K562 (cell line): Measurements from ENCODE around the gene LGALS14. TPM values are rescaled to one million over a fixed set of nuclear protein-coding genes. Genes with fewer than 3 reads are reported as not detected.

Experiments
- ATAC-seq: fragments of 200-7000 bp; cut with Tn5 transposase; 3 replicates; pipeline ENCODE4 v1.9.1; 2020; ENCODE audit warnings: moderate library complexity
- BruUV-seq: library from RNA; stranded (reverse); fragments of 400-500 nt; replicated peaks from 2 replicates; lab custom pipeline; 2021; lab: Mats Ljungman, UMichigan
- CTCF ChIA-PET: fragments of 300-600 bp; formaldehyde crosslinking; extraction: SDS; loops from one replicate; lab custom pipeline; 2021; ENCODE audit warnings: low intra/inter-chr PET ratio; lab: Yijun Ruan, JAX
- POLR2A ChIA-PET: fragments of 300-600, 350-650 bp; sonication (Branson Sonifier 250); formaldehyde crosslinking; extraction: SDS; loops from one replicate; lab custom pipeline; 2021; ENCODE audit warnings: antibody characterized with exemption, inconsistent platforms; lab: Yijun Ruan, JAX
- DNase-seq, 4 experiments: peaks; one replicate each; pipeline versions ENCODE4 v3.0.0 to v3.0.0-alpha.2; 2011 to 2018; ENCODE audit warnings: low spot score in 3 of 4, mixed read lengths in 3 of 4; ENCODE audit errors: extremely low read depth in 1 of 4
- FAIRE-seq: peaks from 2 replicates; lab custom pipeline; 2011; peaks lifted over from hg19 to GRCh38; lab: Jason Lieb, UNC
- H2AFZ ChIP-seq: 2 replicates; pipeline ENCODE4 v1.6.0; 2011; ENCODE audit warnings: low read depth, low read length, control low read depth, inconsistent platforms
- H3K27ac ChIP-seq: fragments of 200-600 bp; 3 replicates; pipeline ENCODE4 v1.8.0; 2011; ENCODE audit warnings: low read depth, mild to moderate bottlenecking, control low read depth, inconsistent platforms, low read length, moderate library complexity, mixed read lengths; ENCODE audit errors: extremely low read depth
- H3K27me3 ChIP-seq, 2 experiments: fragments of 300-600 bp in 1 of 2; 2 replicates in 1 of 2; 3 replicates in 1 of 2; pipeline versions ENCODE4 v1.6.0 to v1.8.0; 2011; ENCODE audit warnings: inconsistent platforms in 2 of 2, low read length in 2 of 2, mild to moderate bottlenecking in 1 of 2, mixed read lengths in 1 of 2, moderate library complexity in 1 of 2; ENCODE audit not compliant: control insufficient read depth in 2 of 2, insufficient read depth in 2 of 2
- H3K36me3 ChIP-seq: fragments of 300-600 bp; 3 replicates; pipeline ENCODE4 v1.8.0; 2011; ENCODE audit warnings: mild to moderate bottlenecking, low read length, inconsistent platforms; ENCODE audit not compliant: control insufficient read depth, insufficient read depth
- H3K4me1 ChIP-seq, 2 experiments: fragments of 200-600 bp in 1 of 2; replicated peaks in 1 of 2; 2 replicates in 1 of 2; 3 replicates in 1 of 2; pipeline versions ENCODE4 v1.5.1 to v1.8.0; 2011; ENCODE audit warnings: inconsistent platforms in 2 of 2, low read length in 2 of 2, mild to moderate bottlenecking in 1 of 2, mixed read lengths in 1 of 2, moderate library complexity in 1 of 2; ENCODE audit not compliant: control insufficient read depth in 2 of 2, insufficient read depth in 2 of 2
- H3K4me2 ChIP-seq: 2 replicates; pipeline ENCODE4 v1.6.1; 2011; ENCODE audit warnings: low read length, control low read depth, inconsistent platforms, mixed read lengths; ENCODE audit not compliant: insufficient read depth
- H3K4me3 ChIP-seq: fragments of 200-600 bp; sonication (generic), shearing (Covaris generic); 2 replicates; pipeline ENCODE4 v1.5.1; 2016; ENCODE audit warnings: control low read depth, inconsistent platforms
- H3K79me2 ChIP-seq: fragments of 200-600 bp; 3 replicates; pipeline ENCODE4 v1.8.0; 2011; ENCODE audit warnings: low read length, inconsistent platforms; ENCODE audit not compliant: control insufficient read depth, insufficient read depth
- H3K9ac ChIP-seq, 2 experiments: 2 replicates each; pipeline versions ENCODE4 v1.6.0 to v1.6.1; 2011; ENCODE audit warnings: low read depth in 2 of 2, low read length in 2 of 2, control low read depth in 1 of 2, inconsistent platforms in 1 of 2, mild to moderate bottlenecking in 1 of 2, mixed read lengths in 1 of 2; ENCODE audit not compliant: insufficient read depth in 1 of 2
- H3K9me1 ChIP-seq: one replicate; pipeline ENCODE4 v1.6.0; 2011; ENCODE audit warnings: inconsistent platforms, mild to moderate bottlenecking, low read length, moderate library complexity; ENCODE audit not compliant: control insufficient read depth, insufficient read depth
- H3K9me3 ChIP-seq: replicated peaks from 2 replicates; pipeline ENCODE4 v1.5.1; 2011; ENCODE audit warnings: low read depth, low read length, inconsistent platforms; ENCODE audit not compliant: control insufficient read depth, insufficient read depth
- H4K20me1 ChIP-seq: replicated peaks from 2 replicates; pipeline ENCODE4 v1.6.1; 2011; ENCODE audit warnings: low read length, inconsistent platforms, mixed read lengths; ENCODE audit not compliant: control insufficient read depth, insufficient read depth
- E2F6 ChIP-seq, 2 experiments: IDR thresholded peaks; 2 replicates each; pipeline ENCODE4 v1.6.1; 2011; ENCODE audit warnings: borderline replicate concordance in 1 of 2, control low read depth in 1 of 2, low read depth in 1 of 2, low read length in 1 of 2, mild to moderate bottlenecking in 1 of 2, mixed read lengths in 1 of 2, moderate library complexity in 1 of 2; ENCODE audit not compliant: insufficient read depth in 1 of 2, insufficient read length in 1 of 2, poor library complexity in 1 of 2, severe bottlenecking in 1 of 2; ENCODE audit errors: extremely low read depth in 1 of 2
- FOXA3 ChIP-seq, 2 experiments: fragments of 450-650 bp in 1 of 2; sonication (generic) in 1 of 2; formaldehyde crosslinking; IDR thresholded peaks in 1 of 2; conservative IDR thresholded peaks in 1 of 2; 2 replicates each; pipeline versions ENCODE4 v1.4.0 to v1.8.0; 2020 to 2022; ENCODE audit warnings: mild to moderate bottlenecking in 2 of 2, missing genetic modification reagents in 1 of 2
- FOXK2 ChIP-seq, 2 experiments: fragments of 450-650 bp; IDR thresholded peaks in 1 of 2; conservative IDR thresholded peaks in 1 of 2; 2 replicates each; pipeline ENCODE4 v1.6.1; 2016; ENCODE audit warnings: low read depth in 2 of 2, mild to moderate bottlenecking in 1 of 2
- HDAC1 ChIP-seq, 2 experiments: fragments of 450-650 bp; IDR thresholded peaks; 2 replicates each; pipeline ENCODE4 v1.6.1; 2016 to 2017; ENCODE audit warnings: inconsistent platforms in 1 of 2, mild to moderate bottlenecking in 1 of 2, moderate library complexity in 1 of 2
- HOMEZ ChIP-seq: fragments of 250-450 bp; sonication (Bioruptor Pico); IDR thresholded peaks from 2 replicates; pipeline ENCODE4 v1.4.0; 2020; ENCODE audit warnings: mild to moderate bottlenecking, moderate library complexity
- RBFOX2 ChIP-seq: fragments of 200-400 bp; formaldehyde crosslinking; IDR thresholded peaks from 2 replicates; pipeline ENCODE4 v1.6.1; 2017; ENCODE audit warnings: low read depth, mild to moderate bottlenecking, low read length, moderate library complexity
- SIRT6 ChIP-seq: IDR thresholded peaks from one replicate; pipeline ENCODE4 v1.6.1; 2012; ENCODE audit warnings: low read depth, mild to moderate bottlenecking, control low read depth, inconsistent platforms, low read length, moderate library complexity
- SMAD1 ChIP-seq: fragments of 150-350 bp; IDR thresholded peaks from 2 replicates; pipeline ENCODE4 v1.6.1; 2014; ENCODE audit warnings: low read length, low read depth; ENCODE audit not compliant: partially characterized antibody
- XRCC4 ChIP-seq: IDR thresholded peaks from one replicate; pipeline ENCODE4 v1.6.1; 2011; ENCODE audit not compliant: insufficient read depth, insufficient read length; ENCODE audit errors: extremely low read depth
- ZNF830 ChIP-seq: fragments of 250-450 bp; sonication (Bioruptor Pico); IDR thresholded peaks from 2 replicates; pipeline ENCODE4 v1.5.0; 2021; ENCODE audit warnings: mild to moderate bottlenecking
- WGBS: fragments of 100-300 bp; shearing (Covaris generic); methylation state at CpG from one replicate; pipeline ENCODE4 v1.1.6; 2016; ENCODE audit warnings: low coverage, mixed read lengths; ENCODE audit not compliant: insufficient coverage; ENCODE audit errors: missing lambda C conversion rate; 5-methylcytosine and 5-hydroxymethylcytosine counted together
- in situ Hi-C: fragments of 300-500 bp; cut with MboI; formaldehyde crosslinking; loops from 4 replicates; pipeline ENCODE4 v1.15.0; 2018; ENCODE audit warnings: inconsistent platforms, mixed read lengths
- intact Hi-C: fragments of 100-400 bp; cut with micrococcal nuclease; formaldehyde crosslinking; loops from 2 replicates; pipeline ENCODE4 v1.14.2; 2022
- polyA plus RNA-seq, 8 experiments: library from polyadenylated mRNA; depleted of rRNA in 4 of 8; stranded (reverse) in 5 of 8; unstranded in 3 of 8; fragments of >200 nt; fragmentation: Nextera tagmentation in 2 of 8; fragmentation: Illumina TruSeq in 1 of 8; extraction: Ambion mirVana in 2 of 8; extraction: Trizol in 1 of 8; gene quantifications; 2 replicates each; pipeline versions ENCODE4 v1.2.1 to v1.2.3, GENCODE V29; 2011 to 2014; ENCODE audit warnings: inconsistent platforms in 1 of 8, missing spikeins in 1 of 8
- total RNA-seq, 7 experiments: library from RNA; depleted of rRNA in 6 of 7; stranded (reverse); fragments of >200 nt in 6 of 7; fragmentation: Illumina TruSeq in 2 of 7; extraction: Trizol in 2 of 7; gene quantifications; 2 replicates each; pipeline versions ENCODE4 v1.2.1 to v1.2.3, GENCODE V29; 2011 to 2021; ENCODE audit warnings: low replicate concordance in 1 of 7

LGALS14 gene
- total and polyA plus RNA-seq, 9 of the 15 experiments (the other 6 are each of a cell fraction or from before 2014, with no cell fraction given): not detected

- no peaks in the 10 kb centered on the region for H4K20me1 ChIP-seq
- H3K36me3 ChIP-seq: no peaks in the 10 kb centered on the region
- no peak overlapping the region for H3K9ac ChIP-seq
- no peaks in the 10 kb centered on the region for H3K79me2 ChIP-seq
- H2AFZ ChIP-seq: no peak overlapping the region
- H3K9me1 ChIP-seq: no peaks in the 10 kb centered on the region
- H3K9me3 ChIP-seq: no peaks in the 10 kb centered on the region
- FAIRE-seq (no peak), DNase-seq (no peak), ATAC-seq (no peak)
- no peak overlapping the region for H3K4me2 ChIP-seq
- 4% methylated on average over 2 of the region's 2 CpGs for WGBS
- TF ChIP-seq XRCC4: no peak
- no peak for TF ChIP-seq HDAC1 (IDR thresholded peaks at IDR 0.05)
- TF ChIP-seq SMAD1: no peak
- no peak for TF ChIP-seq E2F6 (IDR thresholded peaks at IDR 0.05; ENCODE audit: borderline replicate concordance in 1 of 2, extremely low read depth in 1 of 2, insufficient read depth in 1 of 2, insufficient read length in 1 of 2, low read depth in 1 of 2, low read length in 1 of 2, poor library complexity in 1 of 2, severe bottlenecking in 1 of 2)
- TF ChIP-seq SIRT6: no peak
- no peak for TF ChIP-seq FOXA3 (CRISPR knock-in tag; conservative IDR thresholded peaks at IDR 0.05 in 1 of 2, IDR thresholded peaks at IDR 0.05 in 1 of 2)
- TF ChIP-seq FOXK2 (conservative IDR thresholded peaks at IDR 0.05 in 1 of 2, IDR thresholded peaks at IDR 0.05 in 1 of 2; ENCODE audit: low read depth in 2 of 2): no peak
- TF ChIP-seq ZNF830: no peak
- no peak for TF ChIP-seq RBFOX2
- no peak for TF ChIP-seq HOMEZ (CRISPR knock-in tag)
- no TSS peak for BruUV-seq
- peaks cover 0 to 5% of the 10 kb centered on the region in 2 experiments; a peak in 1 of 5 replicates for H3K27me3 ChIP-seq
- H3K27ac ChIP-seq: no peak overlapping the region
- ChIA-PET POLR2A (no interaction called here), CTCF (no interaction called here)
- intact Hi-C loops (no loop called here), in situ Hi-C loops (no loop called here)
- no peaks in the 10 kb centered on the region for H3K4me1 ChIP-seq
- H3K4me3 ChIP-seq: no peak overlapping the region
Measured at GRCh38 chr19:39733841-39734240, 29.6 kb downstream of the LGALS14 start.
